Muscle of leg (tissue), 11 donors: ENCODE results near the gene DSCAM. TPM values are rescaled to one million over a fixed set of nuclear protein-coding genes. Genes with fewer than 3 reads are reported as not detected.

ENCODE experiments used
- DNase-seq: peaks from one replicate; pipeline ENCODE4 v3.0.0; 2013
- H3K27ac ChIP-seq: one replicate; pipeline ENCODE4 v1.5.1; 2013; ENCODE audit warnings: mild to moderate bottlenecking, low read length, control low read depth
- H3K27me3 ChIP-seq: one replicate; pipeline ENCODE4 v1.6.1; 2013; ENCODE audit warnings: low read length; ENCODE audit not compliant: control insufficient read depth, insufficient read depth
- H3K36me3 ChIP-seq: one replicate; pipeline ENCODE4 v1.6.1; 2013; ENCODE audit warnings: low read length; ENCODE audit not compliant: control insufficient read depth, insufficient read depth
- H3K4me1 ChIP-seq: one replicate; pipeline ENCODE4 v1.6.1; 2013; ENCODE audit warnings: low read length; ENCODE audit not compliant: control insufficient read depth, insufficient read depth
- H3K4me3 ChIP-seq: one replicate; pipeline ENCODE4 v1.5.1; 2013; ENCODE audit warnings: low read length, control low read depth
- H3K9me3 ChIP-seq: replicated peaks from 2 replicates; pipeline ENCODE4 v1.6.1; 2013; ENCODE audit warnings: low read depth, low read length; ENCODE audit not compliant: control insufficient read depth
- WGBS: methylation state at CpG from one replicate; pipeline ENCODE4 v1.1.5; 2013; ENCODE audit warnings: missing lambda C conversion rate; ENCODE audit not compliant: insufficient coverage; 5-methylcytosine and 5-hydroxymethylcytosine counted together
- polyA plus RNA-seq, 8 donors: library from polyadenylated mRNA; unstranded; fragments of 120-200 nt; gene quantifications; one replicate each; pipeline versions ENCODE4 v1.2.1 to v1.2.3, GENCODE V29; 2013; ENCODE audit warnings: inconsistent platforms in 1 of 8, low replicate concordance in 1 of 8; ENCODE audit not compliant: insufficient read length in 8 of 8, insufficient read depth in 1 of 8
- total RNA-seq: library from RNA; stranded (reverse); fragments of 120-200 nt; gene quantifications from one replicate; pipeline ENCODE4 v1.2.4, GENCODE V29; 2013

Gene DSCAM
- total and polyA plus RNA-seq, 9 donors: 0.89 to 2.0 (median 1.3) TPM

DNA sequence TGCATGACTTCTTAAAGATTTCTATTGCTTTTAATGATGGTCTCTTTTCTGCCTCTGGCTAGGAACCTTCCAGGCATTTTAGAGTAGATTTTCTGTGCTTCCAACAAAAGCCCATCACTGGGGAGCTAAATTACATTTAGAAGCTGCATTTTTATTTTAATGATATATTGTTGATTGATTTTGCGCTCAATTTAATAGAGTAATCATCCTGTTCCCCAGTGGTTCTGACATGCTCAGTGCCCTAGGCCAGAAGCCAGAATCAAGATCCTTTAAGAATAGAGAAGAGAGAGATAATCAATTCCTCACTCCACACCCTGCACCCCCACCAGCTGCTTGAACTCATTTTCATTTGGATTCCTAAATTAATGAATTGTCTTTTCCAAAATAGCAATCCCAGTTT lies 881.9 kb downstream of the DSCAM start:
- no CpG with 5 or more reads among the region's 1 CpG for WGBS
- H3K4me3 ChIP-seq: no peak overlapping the region
- H3K9me3 ChIP-seq: peaks cover 2% of the 10 kb centered on the region
- H3K4me1 ChIP-seq: no peaks in the 10 kb centered on the region
- H3K36me3 ChIP-seq: no peaks in the 10 kb centered on the region
- peaks cover 11% of the 10 kb centered on the region for H3K27me3 ChIP-seq
- DNase-seq: peak; percentile 25
- no peak overlapping the region for H3K27ac ChIP-seq

GRCh38 chr21:39961251-39961650 lies 885.7 kb downstream of the DSCAM start:
- WGBS: no CpG with 5 or more reads among the region's 1 CpG
- no peak overlapping the region for H3K4me3 ChIP-seq
- H3K9me3 ChIP-seq: peaks cover 5% of the 10 kb centered on the region
- peaks cover 2% of the 10 kb centered on the region for H3K27me3 ChIP-seq
- no peak for DNase-seq
- H3K36me3 ChIP-seq: no peaks in the 10 kb centered on the region
- H3K4me1 ChIP-seq: no peaks in the 10 kb centered on the region
- H3K27ac ChIP-seq: no peak overlapping the region
